Thyroid gland (tissue), 4 donors: ENCODE measurements around the gene ARHGAP28. TPM values are rescaled to one million over a fixed set of nuclear protein-coding genes. Genes with fewer than 3 reads are reported as not detected.

Experiments
- DNase-seq, 2 donors: peaks; one replicate each; pipeline ENCODE4 v3.0.0-alpha.2; 2019
- H3K27ac ChIP-seq, 3 donors: fragments of 200-600 bp; sonication (generic); 1 replicate in 2 of 3; 2 replicates in 1 of 3; pipeline ENCODE4 v1.5.1; 2016 to 2019; ENCODE audit warnings: mild to moderate bottlenecking in 1 of 3, moderate library complexity in 1 of 3
- H3K27me3 ChIP-seq: fragments of 200-600 bp; sonication (generic); one replicate; pipeline ENCODE4 v1.5.1; 2019
- H3K36me3 ChIP-seq, 2 donors: fragments of 200-600 bp; sonication (generic); one replicate each; pipeline ENCODE4 v1.5.1; 2016 to 2019
- H3K4me1 ChIP-seq, 2 donors: fragments of 200-600 bp; sonication (generic); one replicate each; pipeline ENCODE4 v1.5.1; 2017 to 2019
- H3K4me3 ChIP-seq, 3 donors: fragments of 200-600 bp; sonication (generic); replicated peaks in 1 of 3; 1 replicate in 2 of 3; 2 replicates in 1 of 3; pipeline ENCODE4 v1.5.1; 2016; ENCODE audit warnings: mild to moderate bottlenecking in 1 of 3
- H3K9me3 ChIP-seq: fragments of 200-600 bp; sonication (generic); one replicate; pipeline ENCODE4 v1.5.1; 2017
- CTCF ChIP-seq, 6 experiments: fragments of 200-600 bp in 3 of 6; fragments of 450-650 bp in 3 of 6; sonication (generic) in 3 of 6; IDR thresholded peaks; one replicate each; pipeline ENCODE4 v1.5.1; 2016 to 2019; ENCODE audit warnings: antibody characterized with exemption in 6 of 6, mild to moderate bottlenecking in 2 of 6, inconsistent platforms in 1 of 6, moderate library complexity in 1 of 6
- POLR2A ChIP-seq, 2 donors: fragments of 450-650 bp; IDR thresholded peaks; one replicate each; pipeline ENCODE4 v1.6.1; 2017; ENCODE audit warnings: antibody characterized with exemption in 2 of 2, mild to moderate bottlenecking in 2 of 2, moderate library complexity in 1 of 2
- WGBS, 2 donors: methylation state at CpG; one replicate each; pipeline ENCODE4 v1.1.5; 2017; 5-methylcytosine and 5-hydroxymethylcytosine counted together
- intact Hi-C: fragments of 100-400 bp; cut with DNase I; formaldehyde crosslinking; loops from one replicate; pipeline ENCODE4 v1.15.1; 2023
- total RNA-seq, 4 donors: library from RNA; depleted of rRNA; stranded (reverse); fragments of >200 nt; gene quantifications; one replicate each; pipeline ENCODE4 v1.2.3, GENCODE V29; 2016

The ARHGAP28 gene
- total RNA-seq, 4 donors from 2014 or later, result 2.8 to 26.5 (median 9.1) TPM

GRCh38 chr18:6923220-6923619 lies 193.7 kb downstream of the ARHGAP28 start:
- 90 to 95% methylated on average over 1 of the region's 1 CpG for WGBS, 2 donors

GRCh38 chr18:6927153-6927552 lies 197.6 kb downstream of the ARHGAP28 start:
- TF ChIP-seq CTCF (IDR thresholded peaks at IDR 0.05), result no peak
- no peak for TF ChIP-seq POLR2A (IDR thresholded peaks at IDR 0.05)
- intact Hi-C loops, result loop anchor here (10.0 kb wide), 1 partner anchor 98 kb away; no protein-coding TSS in a partner anchor

More at GRCh38 chr18:6923220-6923619, 193.7 kb downstream of the ARHGAP28 start:
- H3K27me3 ChIP-seq, result no peaks in the 10 kb centered on the region
- H3K27ac ChIP-seq, result no peak overlapping the region
- H3K9me3 ChIP-seq, result no peaks in the 10 kb centered on the region
- no peak overlapping the region for H3K4me3 ChIP-seq
- intact Hi-C loops, result loop anchor here (10.0 kb wide), 1 partner anchor 102 kb away; no protein-coding TSS in a partner anchor
- H3K4me1 ChIP-seq, result no peaks in the 10 kb centered on the region
- no peak for DNase-seq
- no peaks in the 10 kb centered on the region for H3K36me3 ChIP-seq
- TF ChIP-seq CTCF (IDR thresholded peaks at IDR 0.05) (no peak), POLR2A (IDR thresholded peaks at IDR 0.05) (no peak)

GRCh38 chr18:6928359-6928758 lies 198.8 kb downstream of the ARHGAP28 start:
- Histone ChIP-seq H3K4me1 (no peaks in the 10 kb centered on the region), H3K27me3 (no peaks in the 10 kb centered on the region), H3K9me3 (no peaks in the 10 kb centered on the region), H3K36me3 (no peaks in the 10 kb centered on the region), H3K4me3 (no peak overlapping the region), H3K27ac (no peak overlapping the region)
- no peak for TF ChIP-seq CTCF (IDR thresholded peaks at IDR 0.05)
- TF ChIP-seq POLR2A (IDR thresholded peaks at IDR 0.05), result no peak
- WGBS, 2 donors, result 85% methylated on average over 11 of the region's 11 CpGs
- intact Hi-C loops, result loop anchor here (10.0 kb wide), 1 partner anchor 96 kb away; no protein-coding TSS in a partner anchor
- DNase-seq, result no peak

More at GRCh38 chr18:6927153-6927552, 197.6 kb downstream of the ARHGAP28 start:
- Histone ChIP-seq H3K4me3 (no peak overlapping the region), H3K27me3 (no peaks in the 10 kb centered on the region), H3K9me3 (no peaks in the 10 kb centered on the region), H3K4me1 (no peaks in the 10 kb centered on the region), H3K27ac (no peak overlapping the region), H3K36me3 (no peaks in the 10 kb centered on the region)
- WGBS, 2 donors, result 83 to 94% methylated on average over 2 of the region's 2 CpGs
- DNase-seq, result no peak

GRCh38 chr18:6929370-6930102 lies 200.0 kb downstream of the ARHGAP28 start:
- Histone ChIP-seq H3K36me3 (no peaks in the 10 kb centered on the region), H3K4me1 (no peaks in the 10 kb centered on the region), H3K4me3 (no peak overlapping the region), H3K9me3 (no peaks in the 10 kb centered on the region), H3K27me3 (no peaks in the 10 kb centered on the region), H3K27ac (no peak overlapping the region)
- intact Hi-C loops, result loop anchor here (10.0 kb wide), 1 partner anchor 95 kb away; no protein-coding TSS in a partner anchor
- no peak for TF ChIP-seq CTCF (IDR thresholded peaks at IDR 0.05)
- no peak for TF ChIP-seq POLR2A (IDR thresholded peaks at IDR 0.05)
- WGBS, 2 donors, result 94 to 96% methylated on average over 44 to 45 of the region's 45 CpGs
- no peak for DNase-seq

GRCh38 chr18:6934859-6935258 lies 205.3 kb downstream of the ARHGAP28 start:
- WGBS, 2 donors, result 89 to 100% methylated on average over 1 of the region's 1 CpG
- no peaks in the 10 kb centered on the region for H3K27me3 ChIP-seq
- no peaks in the 10 kb centered on the region for H3K4me1 ChIP-seq
- TF ChIP-seq CTCF (IDR thresholded peaks at IDR 0.05) (no peak), POLR2A (IDR thresholded peaks at IDR 0.05) (no peak)
- no peaks in the 10 kb centered on the region for H3K36me3 ChIP-seq
- H3K9me3 ChIP-seq, result no peaks in the 10 kb centered on the region
- DNase-seq, result no peak
- intact Hi-C loops, result no loop called here
- H3K4me3 ChIP-seq, result no peak overlapping the region
- H3K27ac ChIP-seq, result no peak overlapping the region
